ENCODE data around the gene WDR70.
"Not testable (repeated sequence)": the region's sequence is repeated elsewhere in the genome, so short reads cannot be mapped to it uniquely, and the experiment has no call there.

WDR70 gene

DNA sequence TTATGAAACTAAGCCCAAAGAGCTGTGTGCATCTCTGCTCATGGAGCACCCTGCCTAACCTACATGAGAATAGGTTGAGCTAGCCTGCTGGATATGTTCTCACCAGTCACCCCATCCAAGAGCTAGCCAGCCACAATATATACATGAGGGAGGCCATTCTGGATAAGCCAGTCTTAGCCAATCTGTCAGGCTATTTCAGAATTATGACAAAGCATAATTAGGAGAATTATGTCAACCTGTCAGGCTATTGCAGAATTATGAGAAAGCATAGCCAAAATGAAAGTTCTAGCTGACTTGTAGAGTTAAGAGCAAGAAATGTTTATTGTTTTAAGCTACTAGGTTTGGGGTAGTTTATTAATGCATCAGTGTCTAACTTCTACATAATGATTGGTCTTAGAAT is 189.8 kb downstream of the WDR70 start:
- FAIRE-seq: no peak
- DNase-seq (ENCODE audit: low spot score): no peak

DNA sequence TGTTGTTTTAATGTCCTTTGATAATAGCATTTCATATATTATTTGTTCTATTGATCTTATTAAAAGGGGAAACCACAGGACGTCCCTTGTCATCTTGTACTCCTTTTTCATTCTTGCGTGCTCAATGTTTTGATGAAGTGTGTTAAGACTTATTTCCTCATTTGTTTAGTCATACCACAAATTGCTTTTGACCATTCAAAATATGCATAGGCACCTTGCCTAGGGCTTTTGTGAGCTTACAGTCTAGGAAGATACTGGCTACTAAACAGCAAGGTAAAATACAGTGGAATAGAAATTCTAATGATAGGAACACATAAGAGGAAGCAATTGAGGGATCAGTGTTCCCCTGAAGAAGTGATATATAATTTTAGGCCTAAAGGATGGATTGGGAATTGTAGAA is 190.3 kb downstream of the WDR70 start:
- DNase-seq (ENCODE audit: low spot score) (no peak), FAIRE-seq (no peak)

DNA sequence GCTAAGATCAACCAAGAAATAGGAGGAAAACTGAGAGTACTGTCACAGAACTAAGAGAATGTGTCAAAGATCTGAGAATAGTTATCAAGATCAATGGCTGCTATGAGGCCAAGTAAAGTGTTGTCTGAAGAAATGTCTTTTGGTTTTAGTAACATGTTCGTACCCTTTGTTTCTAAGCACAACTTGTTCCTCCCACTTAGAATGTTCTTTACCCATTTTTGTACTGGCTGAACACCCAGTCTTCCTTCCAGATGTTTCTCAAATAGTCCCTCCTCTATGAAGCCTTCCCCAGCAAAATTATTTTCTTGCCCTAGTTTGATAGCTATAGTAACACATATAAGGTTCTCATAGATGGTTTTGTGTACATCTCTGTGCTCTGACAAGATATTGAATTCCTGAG is 191.5 kb downstream of the WDR70 start:
- no peak for FAIRE-seq
- no peak for DNase-seq (ENCODE audit: low spot score)

DNA sequence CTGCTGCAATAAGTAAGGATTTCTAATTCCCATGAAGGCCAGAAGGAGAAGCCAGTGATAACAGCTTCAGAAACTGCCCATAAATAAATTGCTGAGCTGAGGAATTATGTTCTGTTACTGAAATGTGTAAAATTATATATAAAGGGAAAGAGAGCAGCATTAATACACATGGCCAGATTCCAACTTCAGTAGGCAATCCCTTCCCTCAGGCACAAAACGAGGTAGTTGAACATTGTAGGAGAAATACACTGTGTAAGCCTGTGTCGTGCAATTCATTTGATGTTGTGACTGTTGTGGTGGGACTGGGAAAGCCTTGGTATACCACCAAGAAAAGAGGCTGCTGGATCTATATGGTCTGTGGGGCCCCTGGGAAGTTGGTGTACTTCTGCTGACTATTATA is 192.9 kb downstream of the WDR70 start:
- FAIRE-seq (no peak), DNase-seq (ENCODE audit: low spot score) (no peak)

DNA sequence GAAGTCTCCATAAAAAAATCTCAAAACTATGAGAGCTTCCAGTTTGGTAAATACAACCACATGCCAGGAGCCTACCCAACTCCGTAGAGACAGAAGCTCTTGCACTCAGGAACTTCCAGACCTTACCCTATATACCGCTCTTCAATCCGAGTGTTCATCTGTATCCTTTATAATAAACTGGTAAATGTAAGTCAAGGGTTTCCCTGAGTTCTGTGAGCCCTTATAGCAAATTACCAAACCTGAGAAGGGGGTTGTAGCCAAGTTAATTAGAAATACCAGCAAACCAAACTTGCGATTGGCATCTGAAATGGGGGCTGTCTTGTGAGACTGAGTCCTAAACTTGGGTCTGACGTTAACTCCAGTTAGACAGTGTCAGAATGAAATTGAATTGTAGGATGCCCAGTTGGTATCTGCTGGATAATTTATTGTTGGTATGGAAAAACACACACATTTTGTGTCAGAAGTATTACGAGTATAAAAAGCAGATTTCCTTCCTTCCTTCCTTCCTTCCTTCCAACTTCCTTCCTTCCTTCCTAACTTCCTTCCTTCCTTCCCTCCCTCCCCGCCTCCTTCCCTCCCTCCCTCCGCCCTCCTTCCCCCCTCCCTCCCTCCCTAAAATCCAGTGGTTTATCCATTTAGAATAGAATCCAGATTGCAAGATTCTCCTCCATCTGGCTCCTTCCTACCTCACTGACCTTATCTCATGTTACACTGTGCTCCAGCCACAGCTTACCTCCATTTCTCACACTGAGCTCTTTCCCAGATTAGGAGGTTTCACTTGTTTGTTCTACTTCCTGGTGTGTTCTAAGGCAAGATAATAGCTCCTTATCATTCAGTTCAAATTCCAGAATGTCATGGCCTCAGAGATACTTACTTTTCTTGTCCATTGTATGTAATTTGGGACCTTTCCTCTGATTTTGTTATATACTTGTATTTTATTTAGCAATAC is 196.7 kb downstream of the WDR70 start:
- DNase-seq (ENCODE audit: low spot score): no peak
- FAIRE-seq: no peak

DNA sequence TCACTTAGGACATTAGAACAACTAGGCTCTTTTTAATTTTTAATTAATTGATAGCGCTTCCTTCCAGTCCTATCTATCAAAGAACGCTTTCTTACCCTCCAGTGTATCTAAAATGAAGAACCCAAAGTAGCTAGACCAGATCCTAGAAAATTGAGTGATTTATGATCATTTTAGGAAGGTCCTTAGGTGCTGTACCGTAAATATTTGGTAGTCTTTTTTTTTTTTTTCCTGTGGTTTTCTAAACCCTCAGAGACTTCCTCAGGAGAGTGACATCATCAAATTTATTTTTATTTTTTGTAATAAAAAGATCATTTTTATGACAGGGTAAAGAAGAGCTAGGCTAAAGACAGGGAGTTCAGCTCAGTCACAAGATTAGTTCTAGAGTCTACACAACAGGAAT is 197.4 kb downstream of the WDR70 start:
- no peak for DNase-seq (ENCODE audit: low spot score)
- no peak for FAIRE-seq

DNA sequence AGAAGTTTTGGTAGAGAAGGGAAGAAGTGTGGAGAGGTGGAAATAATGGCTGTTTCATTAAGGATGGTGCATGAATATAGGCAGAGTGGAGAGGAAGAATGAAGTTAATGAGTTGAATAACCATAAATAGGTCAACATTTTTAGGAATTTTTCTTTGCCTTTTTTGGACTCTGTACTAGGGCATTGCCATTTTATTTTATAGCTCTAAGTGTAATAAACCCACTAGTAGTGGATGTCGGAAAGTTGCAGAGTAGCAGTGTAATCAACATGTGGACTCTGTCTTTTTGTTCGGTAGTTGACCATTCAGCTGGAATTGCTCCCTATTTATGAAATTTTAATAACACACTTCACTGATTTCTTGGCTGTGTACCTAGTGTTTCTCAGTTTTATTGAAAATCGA is 199.1 kb downstream of the WDR70 start:
- DNase-seq (ENCODE audit: low spot score): no peak
- FAIRE-seq: no peak

DNA sequence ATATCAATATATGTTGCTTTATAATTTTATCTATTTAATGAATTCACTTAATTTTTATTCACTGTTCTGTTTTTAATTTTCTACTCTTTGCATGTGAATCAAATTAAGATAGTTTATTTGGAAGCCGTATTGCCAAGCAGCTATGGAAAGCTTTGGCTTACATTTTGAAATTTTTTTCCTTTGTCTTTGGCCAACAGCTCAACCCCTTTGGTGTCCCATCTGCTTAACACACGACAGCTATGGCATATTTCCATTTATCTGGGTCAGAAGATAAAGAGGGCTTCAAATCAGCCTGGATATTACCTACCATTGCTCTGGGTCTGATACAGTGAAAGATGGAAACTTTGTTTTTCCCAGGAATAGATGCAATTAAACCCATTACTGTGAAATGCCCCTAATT is 201.0 kb downstream of the WDR70 start:
- FAIRE-seq (no peak), DNase-seq (ENCODE audit: low spot score) (no peak)

DNA sequence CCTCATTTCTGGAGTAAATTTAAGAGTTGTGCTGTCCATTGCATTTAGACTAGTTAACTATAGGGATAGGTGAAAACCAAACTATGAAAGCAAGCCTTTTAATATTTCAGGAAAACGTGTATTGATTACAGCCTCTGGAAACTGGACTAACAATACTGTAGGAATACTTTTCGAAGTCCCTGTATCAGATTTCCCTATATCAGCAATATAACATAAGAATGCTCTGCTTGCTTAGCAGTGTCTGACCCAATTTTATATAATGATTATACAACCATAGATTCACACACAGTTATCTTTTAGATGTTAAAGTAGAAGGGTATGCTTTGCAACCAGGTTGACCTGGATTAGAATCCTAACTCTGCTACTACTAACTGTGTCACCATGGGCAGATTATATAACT is 203.1 kb downstream of the WDR70 start:
- no peak for FAIRE-seq
- no peak for DNase-seq (ENCODE audit: low spot score)

DNA sequence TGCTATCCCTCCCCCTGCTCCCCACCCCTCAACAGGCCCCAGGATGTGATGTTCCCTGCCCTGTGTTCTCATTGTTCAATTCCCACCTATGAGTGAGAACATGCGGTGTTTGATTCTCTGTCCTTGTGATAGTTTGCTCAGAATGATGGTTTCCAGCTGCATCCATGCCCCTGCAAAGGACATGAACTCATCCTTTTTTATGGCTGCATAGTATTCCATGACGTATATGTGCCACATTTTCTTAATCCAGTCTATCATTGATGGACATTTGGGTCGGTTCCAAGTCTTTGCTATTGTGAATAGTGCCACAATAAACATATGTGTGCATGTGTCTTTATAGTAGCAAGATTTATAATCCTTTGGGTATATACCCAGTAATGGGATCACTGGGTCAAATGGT is 214.2 kb downstream of the WDR70 start:
- not testable (repeated sequence) for DNase-seq (ENCODE audit: low spot score); FAIRE-seq

DNA sequence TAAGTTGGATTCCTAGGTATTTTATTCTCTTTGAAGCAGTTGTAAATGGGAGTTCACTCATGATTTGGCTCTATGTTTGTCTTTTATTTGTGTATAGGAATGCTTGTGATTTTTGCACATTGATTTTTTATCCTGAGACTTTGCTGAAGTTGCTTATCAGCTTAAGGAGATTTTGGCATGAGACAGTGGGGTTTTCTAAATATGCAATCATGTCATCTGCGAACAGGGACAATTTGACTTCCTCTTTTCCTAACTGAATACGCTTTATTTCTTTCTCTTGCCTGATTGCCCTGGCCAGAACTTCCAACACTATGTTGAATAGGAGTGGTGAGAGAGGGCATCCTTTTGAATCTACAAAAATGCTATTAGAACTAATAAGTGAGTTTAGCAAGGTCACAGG is 215.7 kb downstream of the WDR70 start:
- not testable (repeated sequence) for FAIRE-seq; DNase-seq (ENCODE audit: low spot score)

DNA sequence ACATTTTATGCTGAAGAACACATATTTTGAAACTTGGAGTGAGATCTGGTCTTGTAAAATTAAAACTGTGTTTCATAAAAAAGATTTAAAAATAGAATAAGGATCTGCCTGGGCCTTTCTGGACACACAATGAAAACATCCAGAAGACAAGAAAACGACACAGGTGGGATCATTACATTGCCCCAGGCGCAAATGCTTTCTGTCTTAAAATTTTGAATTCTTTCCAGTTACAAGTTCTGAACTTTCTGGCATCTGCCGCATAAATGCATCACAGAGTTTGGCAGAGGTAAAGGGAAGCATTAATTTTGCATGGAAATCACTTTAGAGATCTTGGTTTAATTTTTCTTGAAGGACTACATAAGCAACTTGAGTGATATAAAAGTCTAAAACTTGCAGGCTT is 219.6 kb downstream of the WDR70 start:
- FAIRE-seq (no peak), DNase-seq (ENCODE audit: low spot score) (no peak)

DNA sequence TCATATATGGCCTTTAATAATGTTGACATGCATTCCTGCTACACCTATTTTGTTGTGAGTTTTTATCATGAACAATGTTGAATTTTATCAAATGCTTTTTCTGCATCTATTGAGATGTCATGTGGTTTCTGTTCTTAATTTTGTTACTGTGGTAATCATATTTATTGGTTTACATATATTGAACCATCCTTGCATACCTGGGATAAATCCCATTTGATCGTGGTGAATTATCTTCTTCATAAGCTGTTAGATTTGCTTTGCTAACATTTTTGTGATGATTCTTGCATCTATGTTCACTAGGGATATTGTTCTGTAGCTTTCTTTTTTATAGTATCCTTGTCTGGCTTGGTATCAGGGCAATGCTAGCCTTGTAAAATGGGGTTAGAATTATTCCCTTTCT is 222.0 kb downstream of the WDR70 start:
- no peak for DNase-seq (ENCODE audit: low spot score)
- FAIRE-seq: no peak

DNA sequence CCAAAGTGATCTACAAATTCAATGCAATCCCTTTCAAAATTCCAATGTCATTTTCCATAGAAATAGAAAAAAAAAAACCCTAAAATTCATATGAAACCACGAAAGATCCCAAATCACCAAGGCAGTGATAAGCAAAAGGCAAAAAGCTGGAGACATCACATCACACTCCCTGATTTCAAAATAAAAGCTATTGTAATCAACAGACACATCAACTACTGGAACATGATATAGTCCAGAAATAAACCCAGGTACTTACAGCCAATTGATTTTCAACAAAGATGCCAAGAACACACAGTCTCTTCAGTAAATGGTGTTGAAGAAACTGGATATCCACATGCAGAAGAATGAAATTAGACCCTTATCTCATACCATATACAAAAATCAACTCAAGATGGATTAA is 224.0 kb downstream of the WDR70 start:
- FAIRE-seq (peak; percentile 8), DNase-seq (ENCODE audit: low spot score) (no peak)

DNA sequence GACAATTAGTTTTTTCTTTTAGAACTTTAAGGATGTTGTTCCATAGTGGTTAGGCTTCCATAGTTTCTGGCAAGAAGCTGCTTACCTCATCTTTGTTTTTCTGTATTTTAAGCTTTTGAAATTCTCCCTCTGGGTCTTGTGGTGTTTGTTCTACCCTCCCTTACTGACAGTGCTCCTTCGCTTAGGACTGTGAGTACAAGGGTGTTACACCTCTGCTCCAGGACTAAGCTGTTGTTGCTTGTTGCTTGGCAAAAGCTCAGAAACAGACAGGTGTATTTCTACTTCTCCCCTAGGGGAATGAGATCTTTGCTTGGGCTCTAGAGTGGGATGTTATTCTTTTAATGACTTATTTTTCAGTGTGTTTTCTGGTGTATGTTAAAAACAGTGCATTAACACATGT is 225.2 kb downstream of the WDR70 start:
- DNase-seq (ENCODE audit: low spot score): no peak
- no peak for FAIRE-seq

DNA sequence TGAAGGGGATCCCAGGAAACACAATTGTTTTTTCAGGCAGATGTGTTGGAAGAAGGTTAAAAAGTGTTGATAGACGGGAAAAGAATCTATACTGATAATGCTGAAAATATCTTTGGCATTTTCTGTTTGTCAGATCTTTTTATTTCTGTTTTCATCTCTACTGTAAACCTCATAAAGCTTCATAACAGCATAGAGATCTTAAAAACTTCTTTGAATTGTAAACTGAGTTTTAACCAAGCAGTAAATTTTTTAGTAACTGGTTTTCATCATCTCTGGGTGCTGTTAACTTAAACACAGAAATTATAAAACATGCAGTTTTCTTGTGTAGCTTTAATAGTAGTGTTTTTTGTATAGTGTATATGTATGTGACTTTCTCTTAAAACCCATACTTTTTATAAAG is 227.0 kb downstream of the WDR70 start:
- DNase-seq (ENCODE audit: low spot score) (no peak), FAIRE-seq (no peak)

DNA sequence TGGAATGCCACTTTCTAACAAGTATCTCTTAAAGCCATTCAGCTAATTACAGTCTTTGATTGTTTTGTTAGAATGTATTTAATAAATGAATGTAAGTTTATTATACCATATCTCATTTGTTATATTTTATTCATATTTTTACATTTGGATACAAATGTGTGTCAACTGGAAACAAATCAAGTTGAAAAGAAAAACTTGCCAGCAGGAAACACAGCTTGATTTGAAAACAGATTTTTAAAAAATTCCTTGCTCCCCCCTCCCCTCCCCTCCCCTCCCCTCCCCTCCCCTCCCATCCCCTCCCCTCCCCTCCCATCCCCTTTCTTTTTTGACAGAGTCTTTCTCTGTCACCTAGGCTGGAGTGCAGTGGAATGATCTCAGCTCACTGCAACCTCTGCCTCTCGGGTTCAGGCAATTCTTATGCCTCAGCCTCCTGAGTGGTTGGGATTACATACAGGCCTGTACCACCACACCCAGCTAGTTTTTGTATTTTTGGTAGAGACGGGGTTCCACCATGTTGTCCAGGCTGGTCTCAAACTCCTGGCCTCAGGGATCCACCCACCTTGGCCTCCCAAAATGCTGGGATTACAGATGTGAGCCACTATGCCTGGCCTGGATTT is 227.6 kb downstream of the WDR70 start:
- no peak for DNase-seq (ENCODE audit: low spot score)
- FAIRE-seq: no peak

DNA sequence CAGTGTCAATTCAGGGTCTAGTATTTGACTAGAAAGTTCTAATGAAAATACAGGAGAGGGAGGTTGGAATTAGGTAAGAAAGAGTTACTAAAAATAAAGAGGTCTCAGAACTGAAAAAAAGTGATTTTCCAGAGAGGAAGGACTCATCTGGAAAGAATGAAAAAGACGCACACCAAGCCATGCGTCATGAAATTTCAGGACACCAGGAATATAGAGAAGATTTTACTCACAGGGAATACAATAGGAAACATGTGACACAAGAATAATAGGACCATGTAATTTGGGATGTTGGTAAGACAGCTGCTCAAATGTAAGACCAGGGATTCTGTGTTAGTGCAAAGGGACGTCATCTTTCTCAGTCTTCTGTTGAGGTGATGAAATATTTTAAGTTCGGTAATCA is 236.1 kb downstream of the WDR70 start:
- FAIRE-seq (no peak), DNase-seq (ENCODE audit: low spot score) (no peak)

DNA sequence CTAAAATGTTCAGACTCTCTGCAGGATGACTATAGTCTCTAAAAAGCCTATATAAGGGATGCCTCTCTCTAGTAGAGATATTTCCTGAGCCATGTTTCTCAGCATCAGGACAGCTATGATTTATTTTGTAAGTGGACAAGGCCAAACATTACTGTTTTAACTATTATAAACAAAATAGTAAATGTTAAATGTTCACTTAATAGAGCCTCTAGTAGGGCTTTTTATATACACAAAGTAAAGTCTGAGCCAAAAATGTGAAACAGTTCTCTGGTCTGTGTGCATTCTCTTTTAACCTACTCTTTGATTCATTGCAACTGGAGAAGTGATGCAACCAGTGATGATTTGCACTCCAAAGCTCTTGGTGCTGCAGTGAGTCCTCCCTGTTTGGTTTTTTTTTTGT is 240.2 kb downstream of the WDR70 start:
- DNase-seq (ENCODE audit: low spot score) (no peak), FAIRE-seq (no peak)

DNA sequence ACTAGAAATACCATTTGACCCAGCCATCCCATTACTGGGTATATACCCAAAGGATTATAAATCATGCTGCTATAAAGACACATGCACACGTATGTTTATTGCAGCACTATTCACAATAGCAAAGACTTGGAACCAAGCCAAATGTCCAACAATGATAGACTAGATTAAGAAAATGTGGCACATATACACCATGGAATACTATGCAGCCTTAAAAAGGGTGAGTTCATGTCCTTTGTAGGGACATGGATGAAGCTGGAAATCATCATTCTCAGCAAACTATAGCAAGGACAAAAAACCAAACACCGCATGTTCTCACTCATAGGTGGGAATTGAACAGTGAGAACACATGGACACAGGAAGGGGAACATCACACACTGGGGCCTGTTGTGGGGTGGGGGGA is 243.2 kb downstream of the WDR70 start:
- DNase-seq (ENCODE audit: low spot score); FAIRE-seq: not testable (repeated sequence)

DNA sequence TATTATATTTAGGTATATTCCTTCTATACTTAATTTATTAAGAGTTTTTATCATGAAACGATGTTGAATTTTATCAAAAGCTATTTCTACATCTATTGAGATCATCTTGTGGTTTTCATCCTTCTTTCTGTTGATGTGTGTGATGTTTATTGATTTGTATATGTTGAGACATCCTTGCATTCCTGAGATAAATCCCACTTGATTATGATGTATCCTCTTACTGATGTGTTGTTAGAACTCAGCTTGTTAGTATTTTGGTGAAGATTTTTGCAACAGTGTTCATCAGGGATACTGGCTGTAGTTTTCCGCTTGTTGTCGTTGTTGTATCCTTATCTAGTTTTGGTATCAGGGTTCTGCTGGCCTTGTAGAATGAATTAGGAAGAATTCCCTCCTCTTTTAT is 247.1 kb downstream of the WDR70 start:
- DNase-seq (ENCODE audit: low spot score) (no peak), FAIRE-seq (no peak)

DNA sequence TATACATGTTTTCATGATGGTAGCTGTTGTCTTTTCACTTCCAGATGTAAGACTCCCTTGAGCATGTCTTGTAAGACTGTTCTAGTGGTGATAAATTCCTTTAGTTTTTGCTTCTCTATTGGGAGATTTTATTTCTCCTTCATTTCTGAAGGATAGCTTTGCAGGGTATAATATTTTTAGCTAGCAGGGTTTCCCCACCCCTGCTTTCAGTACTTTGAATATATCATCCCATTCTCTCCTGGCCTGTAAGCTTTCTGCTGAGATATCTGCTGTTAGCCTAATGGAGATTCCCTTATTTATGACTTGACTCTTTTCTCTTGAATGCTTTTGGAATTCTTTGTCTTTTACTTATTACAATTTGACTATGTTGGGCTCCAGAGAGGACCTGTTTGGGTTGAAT is 249.8 kb downstream of the WDR70 start:
- DNase-seq (ENCODE audit: low spot score): no peak
- no peak for FAIRE-seq

DNA sequence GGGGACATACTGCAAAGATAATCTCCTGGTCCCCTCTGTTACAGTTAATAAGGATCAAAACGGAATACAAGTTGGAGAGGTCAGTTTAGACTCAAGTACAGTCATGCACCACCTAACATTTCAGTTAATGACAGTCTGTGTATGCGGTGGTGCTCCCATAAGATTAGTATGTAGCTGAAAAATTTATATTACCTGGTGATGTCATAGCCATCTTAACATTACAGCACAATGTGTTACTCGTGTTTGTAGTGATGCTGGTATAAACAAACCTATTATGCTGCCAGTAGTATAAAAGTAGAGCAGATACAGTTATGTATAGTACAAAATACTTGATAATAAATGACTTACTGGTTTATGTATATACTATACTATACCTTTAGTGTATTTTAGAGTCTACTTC is 252.8 kb downstream of the WDR70 start:
- FAIRE-seq (no peak), DNase-seq (ENCODE audit: low spot score) (no peak)
